Measurements from ENCODE around the gene DNAH5. TPM values are rescaled to one million over a fixed set of nuclear protein-coding genes. Genes with fewer than 3 reads are reported as not detected.

DNAH5 gene
- total RNA-seq, 1 donor from 2014 or later: 13.8 TPM

DNA sequence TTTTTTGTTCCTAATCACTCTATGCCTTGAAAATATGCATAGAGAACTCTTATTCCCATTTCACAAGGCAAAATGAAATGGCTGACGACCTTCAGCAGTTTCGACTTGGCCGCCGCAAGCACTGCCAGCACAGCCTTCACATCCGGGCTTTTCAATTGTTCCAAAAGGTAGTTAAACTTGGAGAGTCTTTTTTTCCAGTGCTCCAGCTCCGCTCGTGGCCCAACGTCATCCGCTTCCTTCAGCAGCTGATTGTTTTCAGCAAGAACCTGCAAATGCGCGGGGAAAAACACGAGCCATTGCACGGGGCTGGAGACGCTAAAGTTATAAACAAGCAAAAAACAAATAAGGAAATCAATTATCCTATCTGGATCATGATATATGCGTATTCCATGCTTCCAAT is 25.4 kb downstream of the DNAH5 start:
- DNase-seq (no peak), ATAC-seq (no peak)
- TF ChIP-seq, protein P1, sequence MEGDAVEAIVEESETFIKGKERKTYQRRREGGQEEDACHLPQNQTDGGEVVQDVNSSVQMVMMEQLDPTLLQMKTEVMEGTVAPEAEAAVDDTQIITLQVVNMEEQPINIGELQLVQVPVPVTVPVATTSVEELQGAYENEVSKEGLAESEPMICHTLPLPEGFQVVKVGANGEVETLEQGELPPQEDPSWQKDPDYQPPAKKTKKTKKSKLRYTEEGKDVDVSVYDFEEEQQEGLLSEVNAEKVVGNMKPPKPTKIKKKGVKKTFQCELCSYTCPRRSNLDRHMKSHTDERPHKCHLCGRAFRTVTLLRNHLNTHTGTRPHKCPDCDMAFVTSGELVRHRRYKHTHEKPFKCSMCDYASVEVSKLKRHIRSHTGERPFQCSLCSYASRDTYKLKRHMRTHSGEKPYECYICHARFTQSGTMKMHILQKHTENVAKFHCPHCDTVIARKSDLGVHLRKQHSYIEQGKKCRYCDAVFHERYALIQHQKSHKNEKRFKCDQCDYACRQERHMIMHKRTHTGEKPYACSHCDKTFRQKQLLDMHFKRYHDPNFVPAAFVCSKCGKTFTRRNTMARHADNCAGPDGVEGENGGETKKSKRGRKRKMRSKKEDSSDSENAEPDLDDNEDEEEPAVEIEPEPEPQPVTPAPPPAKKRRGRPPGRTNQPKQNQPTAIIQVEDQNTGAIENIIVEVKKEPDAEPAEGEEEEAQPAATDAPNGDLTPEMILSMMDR (IDR thresholded peaks at IDR 0.05): no peak
- no peak overlapping the region for H3K27ac ChIP-seq
- no peaks in the 10 kb centered on the region for H3K9me3 ChIP-seq
- H3K27me3 ChIP-seq (ENCODE audit: low read depth): no peaks in the 10 kb centered on the region
- intact Hi-C loops (cut with DNase I): no loop called here
- peaks cover 6% of the 10 kb centered on the region for H3K36me3 ChIP-seq
- H3K4me1 ChIP-seq: no peaks in the 10 kb centered on the region
- H3K4me3 ChIP-seq: no peak overlapping the region

DNA sequence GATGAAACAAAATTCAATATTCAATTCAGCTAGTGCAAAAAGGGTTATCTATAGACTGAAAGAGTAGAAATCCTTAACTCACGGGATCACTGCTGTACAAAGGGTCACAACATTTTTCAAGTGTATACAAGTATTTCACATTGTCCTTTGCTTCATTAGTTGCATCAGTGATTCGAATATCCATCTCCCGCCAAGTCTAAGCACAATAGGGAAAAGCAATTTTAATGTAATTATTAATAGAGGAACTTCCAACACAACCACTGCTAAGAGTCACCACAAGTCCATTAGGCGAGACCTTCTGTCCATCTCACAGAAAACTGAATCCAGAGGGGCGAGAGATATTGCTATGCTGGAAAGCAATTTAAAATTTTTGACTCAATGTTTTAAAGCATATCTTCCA is 27.4 kb downstream of the DNAH5 start:
- Histone ChIP-seq H3K36me3 (peaks cover 6% of the 10 kb centered on the region), H3K4me3 (no peak overlapping the region), H3K4me1 (no peaks in the 10 kb centered on the region), H3K9me3 (no peaks in the 10 kb centered on the region), H3K27me3 (ENCODE audit: low read depth) (no peaks in the 10 kb centered on the region), H3K27ac (no peak overlapping the region)
- ATAC-seq (no peak), DNase-seq (no peak)
- intact Hi-C loops (cut with DNase I): no loop called here
- TF ChIP-seq, protein P1 (IDR thresholded peaks at IDR 0.05): no peak

DNA sequence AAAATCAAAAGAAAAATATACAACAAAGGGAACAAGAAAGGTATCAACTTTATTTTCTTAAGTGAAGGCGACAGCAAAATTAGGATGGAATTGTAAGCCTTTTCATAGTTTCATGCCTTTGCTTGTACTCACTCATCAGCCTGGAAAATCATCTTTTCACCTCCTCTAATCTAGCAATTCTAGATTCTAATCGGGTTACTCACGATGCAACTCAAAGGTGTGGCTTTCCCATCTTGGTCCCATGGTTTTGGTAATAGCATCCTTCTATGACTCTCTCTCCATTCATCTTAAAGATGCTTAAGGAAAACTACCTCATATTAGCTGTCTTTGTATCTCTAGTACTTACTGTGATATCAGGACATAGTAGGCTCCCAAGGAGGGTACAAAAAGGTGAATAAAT is 30.5 kb downstream of the DNAH5 start:
- no peaks in the 10 kb centered on the region for H3K4me1 ChIP-seq
- no peaks in the 10 kb centered on the region for H3K27me3 ChIP-seq (ENCODE audit: low read depth)
- H3K27ac ChIP-seq: no peak overlapping the region
- no peaks in the 10 kb centered on the region for H3K9me3 ChIP-seq
- H3K36me3 ChIP-seq: no peaks in the 10 kb centered on the region
- ATAC-seq: no peak
- TF ChIP-seq, protein P1 (IDR thresholded peaks at IDR 0.05): no peak
- no peak for DNase-seq
- no peak overlapping the region for H3K4me3 ChIP-seq
- intact Hi-C loops (cut with DNase I): no loop called here

DNA sequence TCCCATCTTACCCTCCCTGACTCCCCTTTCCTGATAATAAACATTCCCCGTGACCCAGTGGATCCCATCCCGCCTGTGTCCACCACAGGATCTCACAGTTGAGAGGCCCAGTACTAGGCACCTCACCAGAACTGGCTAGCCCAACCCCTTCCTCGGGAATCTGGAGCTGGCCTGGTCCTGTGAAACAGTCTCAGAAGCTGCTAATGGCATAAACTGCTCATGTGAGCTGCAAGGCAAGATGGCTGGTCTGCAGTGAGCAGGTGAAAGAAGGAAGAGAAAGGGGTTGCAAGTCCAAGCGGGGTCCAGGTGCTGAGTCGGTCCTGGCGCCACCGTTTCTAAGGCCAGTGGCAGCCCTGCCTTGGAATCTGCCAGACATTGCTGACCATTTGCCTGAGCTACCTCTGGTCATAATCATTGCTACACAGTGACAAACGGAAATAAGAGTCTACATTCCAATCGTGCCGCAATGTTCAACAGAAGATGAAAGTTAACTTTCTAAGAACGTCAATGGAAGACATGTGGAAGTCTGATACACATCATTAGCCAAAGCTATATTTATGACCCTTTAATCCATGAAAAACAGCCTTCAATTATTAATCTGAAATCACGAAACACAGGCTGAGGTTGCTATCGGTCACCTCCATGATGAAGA is 33.7 kb downstream of the DNAH5 start:
- Histone ChIP-seq H3K4me3 (no peak overlapping the region), H3K9me3 (no peaks in the 10 kb centered on the region), H3K4me1 (no peaks in the 10 kb centered on the region), H3K27me3 (ENCODE audit: low read depth) (no peaks in the 10 kb centered on the region), H3K36me3 (no peaks in the 10 kb centered on the region), H3K27ac (no peak overlapping the region)
- DNase-seq (no peak), ATAC-seq (no peak)
- TF ChIP-seq, protein P1 (IDR thresholded peaks at IDR 0.05): no peak
- intact Hi-C loops (cut with DNase I): no loop called here

DNA sequence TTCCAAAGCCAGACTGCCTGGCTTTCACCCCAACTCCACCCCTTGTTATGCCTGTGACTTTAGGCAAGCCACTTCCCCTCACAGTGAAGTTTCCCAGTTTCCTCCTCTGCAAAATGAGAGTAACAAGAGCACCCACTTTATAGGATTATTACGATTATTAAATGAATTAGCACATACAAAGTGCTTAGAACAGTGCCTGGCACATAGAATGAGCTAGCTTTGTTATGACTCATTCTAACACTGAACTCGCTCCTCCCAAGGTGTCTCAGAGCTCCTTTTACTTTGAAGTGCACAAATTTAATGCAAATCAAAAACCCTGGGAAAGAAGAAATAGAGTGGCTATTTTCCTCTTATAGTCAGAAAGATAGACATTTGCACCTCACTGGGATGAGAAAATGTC is 34.3 kb downstream of the DNAH5 start:
- ATAC-seq: no peak
- no peaks in the 10 kb centered on the region for H3K36me3 ChIP-seq
- H3K27me3 ChIP-seq (ENCODE audit: low read depth): no peaks in the 10 kb centered on the region
- no peak overlapping the region for H3K27ac ChIP-seq
- intact Hi-C loops (cut with DNase I): no loop called here
- no peaks in the 10 kb centered on the region for H3K9me3 ChIP-seq
- TF ChIP-seq, protein P1 (IDR thresholded peaks at IDR 0.05): no peak
- H3K4me3 ChIP-seq: no peak overlapping the region
- no peak for DNase-seq
- H3K4me1 ChIP-seq: no peaks in the 10 kb centered on the region
